ENCODE measurements around the gene RASSF1.

- TF ChIP-seq CTCF (conservative IDR thresholded peaks at IDR 0.05): no peak
- no peak for TF ChIP-seq EZH2 (IDR thresholded peaks at IDR 0.05; ENCODE audit: low read depth)
These were observed 1.0 kb downstream of the RASSF1 start for GRCh38 chr3:50339485-50340146.

Data from PC-9 (cell line).